MM.1S (cell line): ENCODE measurements around the gene POLD3.
"Not testable (repeated sequence)": the region's sequence is repeated elsewhere in the genome, so short reads cannot be mapped to it uniquely, and the experiment has no call there.

ENCODE experiments used
- DNase-seq: peaks from one replicate; pipeline ENCODE4 v3.0.0-alpha.2; 2015
- H2AFZ ChIP-seq: fragments of 300-600 bp; sonication (generic); 2 replicates; pipeline ENCODE4 v1.6.0; 2016; ENCODE audit warnings: antibody characterized with exemption, low read length
- H3F3A ChIP-seq: fragments of 300-600 bp; sonication (generic); 2 replicates; pipeline ENCODE4 v1.6.1; 2016; ENCODE audit warnings: mild to moderate bottlenecking, antibody characterized with exemption, low read length, moderate library complexity, mixed read lengths; ENCODE audit not compliant: insufficient read depth
- H3K27ac ChIP-seq: fragments of 300-600 bp; sonication (generic); 2 replicates; pipeline ENCODE4 v1.5.1; 2016; ENCODE audit warnings: mild to moderate bottlenecking, low read length
- H3K27me3 ChIP-seq: fragments of 300-600 bp; sonication (generic); replicated peaks from 2 replicates; pipeline ENCODE4 v1.6.0; 2016; ENCODE audit warnings: low read length; ENCODE audit not compliant: insufficient read depth
- H3K36me3 ChIP-seq: fragments of 300-600 bp; sonication (generic); replicated peaks from 2 replicates; pipeline ENCODE4 v1.6.1; 2016; ENCODE audit warnings: mild to moderate bottlenecking, low read length, mixed read lengths; ENCODE audit not compliant: insufficient read depth
- H3K4me1 ChIP-seq: fragments of 300-600 bp; sonication (generic); 2 replicates; pipeline ENCODE4 v1.6.1; 2016; ENCODE audit warnings: low read length, mixed read lengths
- H3K4me2 ChIP-seq: fragments of 300-600 bp; sonication (generic); 2 replicates; pipeline ENCODE4 v1.6.0; 2016; ENCODE audit warnings: low read depth, low read length
- H3K4me3 ChIP-seq: fragments of 300-600 bp; sonication (generic); 2 replicates; pipeline ENCODE4 v1.5.1; 2016; ENCODE audit warnings: low read length, mixed read lengths
- H3K79me2 ChIP-seq: fragments of 300-600 bp; sonication (generic); 2 replicates; pipeline ENCODE4 v1.6.1; 2016; ENCODE audit warnings: mixed run types, low read length, mixed read lengths
- H3K9ac ChIP-seq: fragments of 300-600 bp; sonication (generic); 2 replicates; pipeline ENCODE4 v1.6.1; 2016; ENCODE audit warnings: low read length, mixed read lengths
- H3K9me2 ChIP-seq: fragments of 300-600 bp; sonication (generic); replicated peaks from 2 replicates; pipeline ENCODE4 v1.6.1; 2016; ENCODE audit warnings: mild to moderate bottlenecking, low read length, mixed read lengths; ENCODE audit not compliant: insufficient read depth
- H3K9me3 ChIP-seq: fragments of 300-600 bp; sonication (generic); replicated peaks from 2 replicates; pipeline ENCODE4 v1.6.1; 2016; ENCODE audit warnings: mild to moderate bottlenecking, low read length, mixed read lengths; ENCODE audit not compliant: insufficient read depth
- H4K20me1 ChIP-seq: fragments of 300-600 bp; sonication (generic); 2 replicates; pipeline ENCODE4 v1.6.1; 2016; ENCODE audit warnings: mild to moderate bottlenecking, low read length, moderate library complexity, mixed read lengths; ENCODE audit not compliant: insufficient read depth
- EZH2 ChIP-seq: fragments of 300-600 bp; sonication (generic); optimal IDR thresholded peaks from 2 replicates; pipeline ENCODE3; 2017; ENCODE audit warnings: low read depth, mild to moderate bottlenecking, antibody characterized with exemption, low read length, mixed read lengths
- EZH2phosphoT487 ChIP-seq: fragments of 300-600 bp; sonication (generic); IDR thresholded peaks from 2 replicates; pipeline ENCODE4 v1.6.1; 2018; ENCODE audit warnings: antibody characterized with exemption, low read length
- TF ChIP-seq, protein P1 (sequence below): fragments of 300-600 bp; sonication (generic); IDR thresholded peaks from 2 replicates; pipeline ENCODE4 v1.5.1; 2016; ENCODE audit warnings: antibody characterized with exemption, low read length, mixed read lengths

The POLD3 gene

DNA sequence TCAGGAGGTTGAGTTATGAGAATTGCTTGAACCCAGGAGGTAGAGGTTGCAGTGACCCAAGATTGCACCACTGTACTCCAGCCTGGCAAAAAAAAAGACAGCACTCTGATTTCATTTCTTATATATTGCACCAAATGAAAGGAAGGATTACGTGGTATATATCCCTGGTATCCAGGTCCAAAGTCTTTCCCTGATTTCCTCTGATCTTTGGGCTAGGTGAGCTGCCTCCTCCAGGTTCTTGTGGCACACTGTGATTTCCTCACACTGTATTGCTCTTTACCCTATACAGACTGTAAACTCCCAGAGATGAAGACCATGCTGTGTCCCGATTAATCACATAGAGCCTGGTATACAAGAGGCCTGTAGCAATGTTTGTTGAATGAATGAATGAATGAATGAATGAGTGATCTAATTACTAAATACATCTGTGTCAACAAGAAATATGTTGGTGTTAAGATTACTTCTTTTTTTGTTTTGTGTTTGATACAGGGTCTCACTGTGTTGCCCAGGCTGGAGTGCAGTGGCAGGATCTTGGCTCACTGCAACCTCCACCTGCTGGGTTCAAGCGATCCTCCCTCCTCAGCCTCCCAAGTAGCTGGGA, 9.3 kb upstream of the POLD3 start:
- no peaks in the 10 kb centered on the region for H3F3A ChIP-seq
- no peaks in the 10 kb centered on the region for H4K20me1 ChIP-seq
- no peaks in the 10 kb centered on the region for H3K4me1 ChIP-seq
- no peaks in the 10 kb centered on the region for H3K9me3 ChIP-seq
- H3K4me3 ChIP-seq, result no peak overlapping the region
- no peaks in the 10 kb centered on the region for H3K9me2 ChIP-seq
- H3K79me2 ChIP-seq, result no peaks in the 10 kb centered on the region
- TF ChIP-seq EZH2, result no peak
- no peak for TF ChIP-seq EZH2phosphoT487
- TF ChIP-seq, protein P1, sequence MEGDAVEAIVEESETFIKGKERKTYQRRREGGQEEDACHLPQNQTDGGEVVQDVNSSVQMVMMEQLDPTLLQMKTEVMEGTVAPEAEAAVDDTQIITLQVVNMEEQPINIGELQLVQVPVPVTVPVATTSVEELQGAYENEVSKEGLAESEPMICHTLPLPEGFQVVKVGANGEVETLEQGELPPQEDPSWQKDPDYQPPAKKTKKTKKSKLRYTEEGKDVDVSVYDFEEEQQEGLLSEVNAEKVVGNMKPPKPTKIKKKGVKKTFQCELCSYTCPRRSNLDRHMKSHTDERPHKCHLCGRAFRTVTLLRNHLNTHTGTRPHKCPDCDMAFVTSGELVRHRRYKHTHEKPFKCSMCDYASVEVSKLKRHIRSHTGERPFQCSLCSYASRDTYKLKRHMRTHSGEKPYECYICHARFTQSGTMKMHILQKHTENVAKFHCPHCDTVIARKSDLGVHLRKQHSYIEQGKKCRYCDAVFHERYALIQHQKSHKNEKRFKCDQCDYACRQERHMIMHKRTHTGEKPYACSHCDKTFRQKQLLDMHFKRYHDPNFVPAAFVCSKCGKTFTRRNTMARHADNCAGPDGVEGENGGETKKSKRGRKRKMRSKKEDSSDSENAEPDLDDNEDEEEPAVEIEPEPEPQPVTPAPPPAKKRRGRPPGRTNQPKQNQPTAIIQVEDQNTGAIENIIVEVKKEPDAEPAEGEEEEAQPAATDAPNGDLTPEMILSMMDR, result no peak
- no peak overlapping the region for H3K4me2 ChIP-seq
- H3K9ac ChIP-seq, result no peak overlapping the region
- H3K36me3 ChIP-seq, result no peaks in the 10 kb centered on the region
- no peak overlapping the region for H3K27ac ChIP-seq
- no peaks in the 10 kb centered on the region for H3K27me3 ChIP-seq
- H2AFZ ChIP-seq, result no peak overlapping the region
- DNase-seq, result no peak

DNA sequence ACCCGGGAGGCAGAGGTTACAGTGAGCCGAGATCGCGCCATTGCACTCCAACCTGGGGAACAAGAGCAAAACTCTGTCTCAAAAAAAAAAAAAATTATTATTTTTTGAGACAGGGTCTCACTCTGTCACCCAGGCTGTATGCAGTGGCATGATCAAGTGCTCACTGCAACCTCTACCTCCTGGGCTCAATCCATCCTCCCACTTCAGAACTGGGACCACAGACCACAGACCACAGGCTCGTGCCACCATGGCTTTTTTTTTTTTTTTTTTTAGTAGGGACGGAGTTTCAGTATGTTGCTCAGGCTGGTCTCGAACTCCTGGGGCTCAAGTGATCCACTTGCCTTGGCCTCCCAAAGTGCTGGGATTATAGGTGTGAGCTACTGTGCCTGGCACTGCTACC, 1.9 kb upstream of the POLD3 start:
- Histone ChIP-seq H3K4me1 (peaks cover 14% of the 10 kb centered on the region; the same call in 1 of the 2 replicates), H3K79me2 (peaks cover 31% of the 10 kb centered on the region)
- H3K9ac ChIP-seq, H3K9me3 ChIP-seq, H3F3A ChIP-seq, H3K27ac ChIP-seq, H3K9me2 ChIP-seq, H3K4me3 ChIP-seq, H3K36me3 ChIP-seq, H3K4me2 ChIP-seq, DNase-seq, H2AFZ ChIP-seq, H3K27me3 ChIP-seq, H4K20me1 ChIP-seq: not testable (repeated sequence)

DNA sequence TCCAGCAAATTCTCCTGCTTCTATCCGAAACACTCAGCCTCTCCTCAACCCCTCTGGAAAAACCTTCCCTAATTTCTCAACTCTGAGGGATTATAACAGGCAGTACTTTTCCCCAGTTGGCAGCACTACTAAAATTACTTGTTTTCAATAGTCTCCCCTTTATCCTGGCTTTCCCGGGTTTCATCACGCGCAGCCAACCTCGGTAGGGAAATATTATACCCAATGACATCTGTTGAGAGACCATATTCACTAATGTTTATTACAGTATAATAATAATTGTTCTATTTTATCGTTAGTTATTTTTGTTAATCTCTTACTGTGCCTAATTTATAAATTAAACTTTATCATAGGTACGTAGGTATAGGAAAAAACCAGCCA, 330 bp upstream of the POLD3 start:
- Histone ChIP-seq H3K36me3 (0 out of 2 replicates have a peak, but pooled peaks cover 4% of the 10 kb centered on the region), H3K79me2 (peaks cover 36% of the 10 kb centered on the region), H2AFZ (peak overlapping the region; percentile 96), H3K9me2 (no peaks in the 10 kb centered on the region), H3K9ac (peak overlapping the region; percentile 98; the same call in 1 of the 2 replicates), H3K4me1 (peaks cover 14% of the 10 kb centered on the region; the same call in 1 of the 2 replicates), H3K9me3 (no peaks in the 10 kb centered on the region), H4K20me1 (no peaks in the 10 kb centered on the region), H3K4me3 (peak overlapping the region; percentile 98), H3K27me3 (no peaks in the 10 kb centered on the region), H3K4me2 (peak overlapping the region; percentile 70), H3K27ac (no peak overlapping the region), H3F3A (no peaks in the 10 kb centered on the region)
- DNase-seq, result no peak
- TF ChIP-seq, protein P1, result no peak
- TF ChIP-seq EZH2 (no peak), EZH2phosphoT487 (no peak)

DNA sequence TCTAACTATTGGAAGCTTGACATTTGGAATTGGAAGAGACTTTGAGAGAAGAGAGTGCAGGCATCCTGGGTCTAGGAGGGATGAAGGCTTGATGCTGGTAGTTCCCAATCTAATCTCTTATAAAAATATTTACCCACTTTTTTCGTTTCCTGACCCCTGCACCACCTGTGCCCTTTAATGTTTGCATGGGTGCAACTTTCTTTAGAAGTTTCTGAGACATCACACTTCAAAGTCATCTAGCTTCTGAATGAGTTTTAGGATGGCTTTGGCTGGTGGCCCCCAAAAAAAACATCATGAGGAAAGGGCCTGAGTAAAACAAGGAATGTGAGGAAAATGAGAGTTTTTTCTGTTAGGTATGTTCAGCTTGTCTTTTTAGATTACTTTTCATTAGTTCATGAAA, 1.1 kb downstream of the POLD3 start:
- H3K36me3 ChIP-seq, result 0 out of 2 replicates have a peak, but pooled peaks cover 4% of the 10 kb centered on the region
- peaks cover 14% of the 10 kb centered on the region; the same call in 1 of the 2 replicates for H3K4me1 ChIP-seq
- H3K4me2 ChIP-seq, result peak overlapping the region; percentile 70
- peak overlapping the region; percentile 64; the same call in 1 of the 2 replicates for H3K27ac ChIP-seq
- H3K9ac ChIP-seq, result peak overlapping the region; percentile 98
- no peaks in the 10 kb centered on the region for H3K9me3 ChIP-seq
- H3F3A ChIP-seq, result no peaks in the 10 kb centered on the region
- H3K9me2 ChIP-seq, result no peaks in the 10 kb centered on the region
- H2AFZ ChIP-seq, result peak overlapping the region; percentile 96; the same call in 1 of the 2 replicates
- DNase-seq, result no peak
- no peaks in the 10 kb centered on the region for H3K27me3 ChIP-seq
- peaks cover 36% of the 10 kb centered on the region for H3K79me2 ChIP-seq
- TF ChIP-seq, protein P1, result no peak
- TF ChIP-seq EZH2, result no peak
- peak overlapping the region; percentile 98 for H3K4me3 ChIP-seq
- no peaks in the 10 kb centered on the region for H4K20me1 ChIP-seq
